ENCODE results near the gene NET1. TPM values are rescaled to one million over a fixed set of nuclear protein-coding genes. Genes with fewer than 3 reads are reported as not detected.
A peak's percentile ranks its signal among the peaks of the same experiment; 100 is the strongest.
"Not testable (repeated sequence)": the region's sequence is repeated elsewhere in the genome, so short reads cannot be mapped to it uniquely, and the experiment has no call there.

NET1 gene
- total and polyA plus RNA-seq, 12 donors = 6.0 to 22.6 (median 16.7) TPM

GRCh38 chr10:5400468-5401240 lies 11.7 kb upstream of the NET1 start:
- TF ChIP-seq CTCF (IDR thresholded peaks at IDR 0.05) = no peak
- intact Hi-C loops (cut with DNase I) = loop anchor here in 1 of 10 donors (10.0 kb wide), 1 partner anchor 106 kb away; no protein-coding TSS in a partner anchor
- 71 to 80% methylated on average over 9 of the region's 9 CpGs for WGBS, 2 donors
- Histone ChIP-seq H3K27me3 (peaks cover 0 to 13% (median 0%) of the 10 kb centered on the region in 7 donors), H3K9me3 (no peaks in the 10 kb centered on the region), H3K27ac (no peak overlapping the region), H3K4me1 (peaks cover 0 to 11% (median 0%) of the 10 kb centered on the region in 9 donors), H3K4me3 (no peak overlapping the region), H3K36me3 (no peaks in the 10 kb centered on the region)
- ATAC-seq (no peak), DNase-seq (no peak)

GRCh38 chr10:5402798-5403197 lies 9.6 kb upstream of the NET1 start:
- Histone ChIP-seq H3K36me3 (no peaks in the 10 kb centered on the region), H3K4me1 (peaks cover 0 to 11% (median 0%) of the 10 kb centered on the region in 9 donors), H3K4me3 (no peak overlapping the region), H3K9me3 (no peaks in the 10 kb centered on the region), H3K27ac (no peak overlapping the region), H3K27me3 (peaks cover 0 to 9% (median 0%) of the 10 kb centered on the region in 7 donors)
- ATAC-seq (peak in 1 of 8 donors; percentile 25), DNase-seq (no peak)
- 88 to 90% methylated on average over 3 of the region's 3 CpGs for WGBS, 2 donors
- intact Hi-C loops (cut with DNase I) = loop anchor here in 1 of 10 donors (10.0 kb wide), 1 partner anchor 108 kb away; no protein-coding TSS in a partner anchor
- no peak for TF ChIP-seq CTCF (IDR thresholded peaks at IDR 0.05)

GRCh38 chr10:5404208-5405041 lies 7.9 kb upstream of the NET1 start, which contains the start of gene TUBAL3:
TSS of gene TUBAL3 (minus strand) at chr10:5404828. CDS start at chr10:5404792, 36 bp downstream.
- TF ChIP-seq CTCF (IDR thresholded peaks at IDR 0.05) = no peak
- no peaks in the 10 kb centered on the region for H3K9me3 ChIP-seq
- no peaks in the 10 kb centered on the region for H3K36me3 ChIP-seq
- H3K4me1 ChIP-seq = peaks cover 0 to 11% (median 0%) of the 10 kb centered on the region in 9 donors
- peak within 1 kb of the TSS in 5 of 10 donors; percentile 13 to 69 (median 50) for H3K27ac ChIP-seq
- intact Hi-C loops (cut with DNase I) = loop anchor here in 1 of 10 donors (10.0 kb wide), 1 partner anchor 110 kb away; no protein-coding TSS in a partner anchor
- 63 to 66% methylated on average over 8 of the region's 8 CpGs for WGBS, 2 donors
- no peak for DNase-seq
- H3K4me3 ChIP-seq = peak within 1 kb of the TSS in 4 of 10 donors; percentile 6 to 21 (median 8)
- H3K27me3 ChIP-seq = peaks cover 0 to 9% (median 0%) of the 10 kb centered on the region in 7 donors
- ATAC-seq = peak in 6 of 8 donors; percentile 52 to 86 (median 80)

- WGBS, 2 donors = 64 to 68% methylated on average over 1 of the region's 1 CpG
- intact Hi-C loops (cut with DNase I) = loop anchor here in 1 of 10 donors (10.0 kb wide), 1 partner anchor 112 kb away; no protein-coding TSS in a partner anchor
- TF ChIP-seq CTCF (IDR thresholded peaks at IDR 0.05) = no peak
- Histone ChIP-seq H3K4me3 (no peak overlapping the region), H3K9me3 (no peaks in the 10 kb centered on the region), H3K27me3 (peaks cover 0 to 5% (median 0%) of the 10 kb centered on the region in 7 donors), H3K4me1 (peaks cover 0 to 13% (median 2%) of the 10 kb centered on the region in 9 donors), H3K27ac (no peak overlapping the region), H3K36me3 (no peaks in the 10 kb centered on the region)
- DNase-seq = no peak
- no peak for ATAC-seq
These were observed 5.4 kb upstream of the NET1 start for GRCh38 chr10:5406918-5407317.

- H3K9me3 ChIP-seq; H3K27ac ChIP-seq; intact Hi-C loops (cut with DNase I); ATAC-seq; H3K27me3 ChIP-seq; H3K36me3 ChIP-seq; H3K4me3 ChIP-seq; DNase-seq: not testable (repeated sequence)
- H3K4me1 ChIP-seq = peaks cover 0 to 15% (median 9%) of the 10 kb centered on the region in 9 donors
These were observed 1.6 kb upstream of the NET1 start for GRCh38 chr10:5410787-5411186.

Data from heart right ventricle (tissue), 16 donors.